DMS53 treated with DMSO at 0.1 percent for 48 hours (cell line): ENCODE data around the gene GREB1L.

Source experiments
- DNase-seq: peaks from one replicate; lab custom pipeline; 2025; ENCODE audit not compliant: unreplicated experiment; lab: John Stamatoyannopoulos, UW

Gene GREB1L

GRCh38 chr18:21448299-21448698, 206.3 kb downstream of the GREB1L start:
- no peak for DNase-seq

GRCh38 chr18:21449367-21450290, 207.6 kb downstream of the GREB1L start:
- DNase-seq, result no peak

- no peak for DNase-seq
Measured at GRCh38 chr18:21450503-21450902, 208.5 kb downstream of the GREB1L start.

GRCh38 chr18:21450913-21451312, 208.9 kb downstream of the GREB1L start:
- no peak for DNase-seq

GRCh38 chr18:21451851-21452250, 209.8 kb downstream of the GREB1L start:
- DNase-seq, result no peak

- no peak for DNase-seq
Measured at GRCh38 chr18:21452276-21452780, 210.3 kb downstream of the GREB1L start.

- no peak for DNase-seq
Measured at GRCh38 chr18:21452796-21453510, 210.9 kb downstream of the GREB1L start.

- no peak for DNase-seq
Measured at GRCh38 chr18:21453511-21453901, 211.5 kb downstream of the GREB1L start.

GRCh38 chr18:21454725-21455124, 212.7 kb downstream of the GREB1L start:
- DNase-seq, result no peak

- no peak for DNase-seq
Measured at GRCh38 chr18:21456428-21457178, 214.6 kb downstream of the GREB1L start.

GRCh38 chr18:21457179-21457535, 215.1 kb downstream of the GREB1L start:
- DNase-seq, result no peak

- DNase-seq, result no peak
Measured at GRCh38 chr18:21458310-21458709, 216.3 kb downstream of the GREB1L start.

GRCh38 chr18:21458788-21459187, 216.8 kb downstream of the GREB1L start:
- no peak for DNase-seq

- no peak for DNase-seq
Measured at GRCh38 chr18:21459706-21460286, 217.8 kb downstream of the GREB1L start.

GRCh38 chr18:21461460-21461859, 219.4 kb downstream of the GREB1L start:
- no peak for DNase-seq

GRCh38 chr18:21463718-21464117, 221.7 kb downstream of the GREB1L start:
- no peak for DNase-seq

- DNase-seq, result no peak
Measured at GRCh38 chr18:21468514-21469164, 226.6 kb downstream of the GREB1L start.

GRCh38 chr18:21472741-21473140, 230.7 kb downstream of the GREB1L start:
- DNase-seq, result no peak

- no peak for DNase-seq
Measured at GRCh38 chr18:21474621-21475020, 232.6 kb downstream of the GREB1L start.

- DNase-seq, result no peak
Measured at GRCh38 chr18:21479721-21480120, 237.7 kb downstream of the GREB1L start.
